D721Med (cell line): ENCODE measurements around the gene SCMH1.

ENCODE experiments used
- DNase-seq: peaks from one replicate; pipeline ENCODE4 v3.0.0; 2011; ENCODE audit warnings: low spot score; ENCODE audit not compliant: insufficient read length
- FAIRE-seq: peaks from 2 replicates; lab custom pipeline; 2011; peaks lifted over from hg19 to GRCh38; lab: Jason Lieb, UNC
- TF ChIP-seq, protein P1 (sequence below): IDR thresholded peaks from 2 replicates; pipeline ENCODE4 v1.5.1; 2012; ENCODE audit warnings: mild to moderate bottlenecking, control low read depth; ENCODE audit not compliant: insufficient read depth; ENCODE audit errors: missing control alignments

SCMH1 gene

DNA sequence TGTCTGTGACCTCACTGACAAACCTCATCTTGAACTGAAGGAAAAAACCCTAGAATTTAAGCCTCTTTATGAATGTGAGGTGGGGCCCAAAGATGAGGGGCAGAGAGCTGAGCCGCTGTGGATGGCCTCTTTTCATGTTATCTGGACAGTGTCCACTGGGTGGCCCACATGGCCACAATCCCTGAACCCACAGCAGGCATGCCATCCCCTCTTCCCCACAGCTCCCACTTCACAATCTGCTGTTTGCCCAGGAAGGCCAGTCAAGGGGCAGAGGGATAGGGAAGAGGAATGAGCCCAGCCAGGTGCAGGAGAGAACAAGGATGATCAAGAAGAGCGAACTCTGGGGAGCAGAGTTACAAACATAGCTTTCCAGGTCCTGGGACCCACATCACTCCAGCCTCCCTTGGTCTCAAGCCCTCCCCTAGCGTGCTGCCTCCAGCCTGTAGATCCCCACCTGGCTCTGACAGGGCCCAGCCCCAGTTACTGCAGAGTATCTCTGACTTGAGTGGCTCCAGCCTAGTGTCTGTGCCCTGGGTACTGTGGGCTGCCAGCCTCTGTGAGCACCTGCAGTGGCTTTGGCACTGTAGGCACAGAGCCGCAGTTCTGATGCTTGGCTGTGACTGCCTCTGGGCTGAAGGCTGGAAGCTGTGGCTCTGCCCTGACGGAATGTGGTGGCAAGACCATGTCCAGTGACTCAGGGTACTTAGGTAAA lies 218.7 kb downstream of the SCMH1 start:
- TF ChIP-seq, protein P1, sequence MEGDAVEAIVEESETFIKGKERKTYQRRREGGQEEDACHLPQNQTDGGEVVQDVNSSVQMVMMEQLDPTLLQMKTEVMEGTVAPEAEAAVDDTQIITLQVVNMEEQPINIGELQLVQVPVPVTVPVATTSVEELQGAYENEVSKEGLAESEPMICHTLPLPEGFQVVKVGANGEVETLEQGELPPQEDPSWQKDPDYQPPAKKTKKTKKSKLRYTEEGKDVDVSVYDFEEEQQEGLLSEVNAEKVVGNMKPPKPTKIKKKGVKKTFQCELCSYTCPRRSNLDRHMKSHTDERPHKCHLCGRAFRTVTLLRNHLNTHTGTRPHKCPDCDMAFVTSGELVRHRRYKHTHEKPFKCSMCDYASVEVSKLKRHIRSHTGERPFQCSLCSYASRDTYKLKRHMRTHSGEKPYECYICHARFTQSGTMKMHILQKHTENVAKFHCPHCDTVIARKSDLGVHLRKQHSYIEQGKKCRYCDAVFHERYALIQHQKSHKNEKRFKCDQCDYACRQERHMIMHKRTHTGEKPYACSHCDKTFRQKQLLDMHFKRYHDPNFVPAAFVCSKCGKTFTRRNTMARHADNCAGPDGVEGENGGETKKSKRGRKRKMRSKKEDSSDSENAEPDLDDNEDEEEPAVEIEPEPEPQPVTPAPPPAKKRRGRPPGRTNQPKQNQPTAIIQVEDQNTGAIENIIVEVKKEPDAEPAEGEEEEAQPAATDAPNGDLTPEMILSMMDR, result no peak
- FAIRE-seq, result no peak
- DNase-seq, result no peak

DNA sequence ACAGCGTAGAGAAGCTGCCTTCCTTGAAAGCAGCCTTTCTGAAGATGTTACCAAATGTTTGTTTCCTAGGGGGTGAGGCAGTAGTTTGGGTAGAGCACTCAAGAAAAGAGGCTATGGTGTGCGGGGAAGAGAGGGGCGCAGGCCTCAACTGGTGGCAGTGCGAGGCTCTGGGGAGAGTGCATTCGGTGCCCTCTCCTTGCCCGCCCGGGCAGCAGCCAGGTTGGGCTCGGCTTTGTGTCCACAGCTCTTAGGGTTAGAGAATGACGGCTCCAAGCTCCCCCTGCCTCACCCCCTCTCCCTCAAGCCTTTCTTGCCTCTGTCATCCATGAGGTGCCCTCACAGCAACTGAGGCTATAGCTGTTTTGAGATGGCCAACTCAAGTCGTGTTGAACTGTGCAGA lies 219.7 kb downstream of the SCMH1 start:
- FAIRE-seq (no peak), DNase-seq (no peak)
- TF ChIP-seq, protein P1, result no peak

DNA sequence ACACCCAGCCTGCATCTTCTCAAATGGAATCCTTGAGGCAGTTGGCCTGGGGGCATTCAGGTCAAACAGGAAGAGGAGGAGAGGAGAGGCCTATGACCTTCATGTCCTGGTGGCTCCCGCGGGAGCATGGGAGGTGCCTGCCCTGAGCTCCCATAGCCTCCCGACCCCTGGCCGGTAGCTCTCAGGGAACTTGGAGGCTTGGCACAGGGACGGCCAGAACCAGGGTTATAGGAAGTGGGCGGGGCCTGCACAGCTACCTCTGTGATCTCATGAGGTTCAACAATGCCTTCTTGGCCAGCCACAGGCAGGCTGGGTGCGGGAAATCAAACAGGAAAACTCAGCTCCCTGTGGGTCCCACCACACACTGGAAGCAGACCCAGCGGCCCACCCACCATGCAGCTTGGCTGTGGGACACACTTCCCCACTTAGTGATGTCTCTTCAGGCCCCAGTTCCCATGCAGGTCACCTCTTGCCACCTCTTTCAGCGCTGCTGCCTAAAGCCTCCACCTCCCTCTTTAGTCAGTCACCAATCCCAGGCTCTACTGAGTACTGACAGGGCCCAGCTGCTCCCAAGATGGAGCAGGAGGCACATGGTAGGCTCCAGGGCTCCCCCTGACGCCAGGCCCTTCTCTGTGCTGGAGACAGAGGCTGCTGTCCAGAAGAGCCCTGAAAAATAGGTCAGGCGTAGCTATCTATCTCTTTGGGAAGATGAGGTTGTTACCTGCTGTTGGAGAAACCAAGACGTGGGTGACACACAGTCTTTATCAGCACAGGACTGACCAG lies 220.4 kb downstream of the SCMH1 start, which contains the start of gene SLFNL1:
Gene SLFNL1 (minus strand): TSS at position 200 of the 783 bp plus-strand sequence. CDS start 1,065 bp downstream, outside the sequence.
- TF ChIP-seq, protein P1, result no peak
- DNase-seq (no peak), FAIRE-seq (no peak)

DNA sequence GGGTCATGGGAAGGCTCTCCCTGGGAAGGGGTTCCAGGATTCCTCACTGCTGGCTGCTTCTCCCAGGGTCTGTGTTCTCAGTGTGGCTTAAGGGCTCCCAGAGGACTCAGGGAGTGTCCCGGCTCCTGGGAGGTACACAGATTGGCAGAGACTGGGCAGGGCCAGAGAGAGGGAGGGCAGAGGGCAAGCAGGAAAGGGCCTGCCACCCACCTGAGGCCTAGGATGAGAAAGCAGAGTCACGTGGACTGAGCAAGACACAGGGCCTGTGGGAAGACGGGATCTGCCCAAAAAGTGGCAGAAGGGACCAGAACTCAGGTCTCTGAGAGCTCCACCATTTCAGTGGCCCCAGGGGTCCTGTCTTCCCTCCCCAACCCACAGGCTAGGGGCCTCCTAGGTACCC lies 221.5 kb downstream of the SCMH1 start:
- TF ChIP-seq, protein P1, result no peak
- FAIRE-seq (no peak), DNase-seq (no peak)

DNA sequence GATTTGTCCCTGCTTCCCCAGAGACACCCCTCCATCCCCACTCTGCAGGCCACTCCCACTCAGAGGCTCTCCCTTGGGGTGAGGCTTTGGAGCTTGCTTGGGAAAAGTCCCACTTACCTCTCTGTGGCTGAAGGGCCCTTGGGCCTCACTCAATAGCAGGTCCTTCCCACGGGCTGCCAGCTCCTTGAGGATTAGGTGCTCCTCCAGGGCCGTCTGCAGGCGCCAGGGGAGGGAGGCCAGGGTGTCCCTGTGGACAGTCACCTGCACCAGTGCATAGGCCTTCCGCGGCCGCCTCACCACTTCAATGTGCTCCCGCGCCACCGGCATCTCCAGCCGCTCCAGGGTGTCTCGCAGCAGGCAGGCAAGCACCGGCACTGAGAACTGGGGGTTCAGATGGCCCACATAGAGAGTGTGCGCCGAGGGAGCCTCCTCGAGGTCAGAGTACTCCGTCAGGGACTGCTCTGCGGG lies 222.0 kb downstream of the SCMH1 start:
- no peak for FAIRE-seq
- DNase-seq, result no peak
- TF ChIP-seq, protein P1, result no peak

DNA sequence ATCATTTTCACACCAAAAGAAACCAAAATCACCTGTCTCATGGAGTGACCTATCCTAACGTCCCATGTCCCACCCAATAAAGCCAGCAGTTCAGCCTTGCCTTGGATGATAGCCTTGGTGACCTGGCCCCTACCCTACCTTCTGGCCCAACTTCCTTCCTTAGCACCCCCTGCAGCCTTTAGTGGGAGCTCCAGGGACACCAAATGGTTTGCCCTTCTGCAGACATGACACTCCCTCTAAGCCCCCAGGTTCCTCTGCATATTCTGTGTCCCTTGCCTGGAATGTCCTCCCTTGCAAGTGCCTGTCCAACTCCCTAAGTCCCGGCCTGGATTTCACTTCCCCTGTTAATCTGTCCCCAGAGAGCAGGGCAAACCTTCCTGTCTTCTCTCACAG lies 222.8 kb downstream of the SCMH1 start:
- TF ChIP-seq, protein P1, result no peak
- DNase-seq, result no peak
- no peak for FAIRE-seq
